Neural cell (in vitro differentiated cells): ENCODE data around the gene CDC42SE1.

Experiments used
- POLR2AphosphoS5 ChIP-seq: IDR thresholded peaks from 2 replicates; pipeline ENCODE4 v1.6.1; 2012
- RAD21 ChIP-seq: fragments of 450-650 bp; conservative IDR thresholded peaks from 2 replicates; pipeline ENCODE4 v1.6.1; 2014; ENCODE audit warnings: antibody characterized with exemption, mild to moderate bottlenecking, moderate library complexity
- TF ChIP-seq, protein P1 (sequence below): fragments of 450-650 bp; IDR thresholded peaks from 2 replicates; pipeline ENCODE4 v1.5.1; 2014; ENCODE audit warnings: antibody characterized with exemption, mild to moderate bottlenecking, moderate library complexity; ENCODE audit not compliant: poor library complexity, severe bottlenecking

DNA sequence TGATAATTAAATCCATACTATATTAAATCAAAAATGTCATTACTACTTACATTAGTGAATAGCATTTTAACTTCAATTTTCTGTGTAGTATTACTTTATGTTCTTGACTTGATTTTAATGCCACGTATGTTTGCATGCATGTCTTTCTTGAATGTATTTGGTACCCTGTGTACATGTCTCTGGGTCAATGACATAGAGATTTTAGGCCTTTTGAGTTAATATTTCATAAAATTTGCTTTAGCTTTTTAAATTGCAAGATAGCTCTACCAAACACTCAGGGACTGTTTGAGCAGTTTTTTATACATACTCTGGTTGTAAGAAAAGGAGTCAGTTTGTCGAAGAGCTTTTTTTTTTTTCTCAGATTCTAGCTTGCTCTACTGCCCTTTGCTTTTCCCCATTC is 2.3 kb upstream of the CDC42SE1 start:
- TF ChIP-seq, protein P1, sequence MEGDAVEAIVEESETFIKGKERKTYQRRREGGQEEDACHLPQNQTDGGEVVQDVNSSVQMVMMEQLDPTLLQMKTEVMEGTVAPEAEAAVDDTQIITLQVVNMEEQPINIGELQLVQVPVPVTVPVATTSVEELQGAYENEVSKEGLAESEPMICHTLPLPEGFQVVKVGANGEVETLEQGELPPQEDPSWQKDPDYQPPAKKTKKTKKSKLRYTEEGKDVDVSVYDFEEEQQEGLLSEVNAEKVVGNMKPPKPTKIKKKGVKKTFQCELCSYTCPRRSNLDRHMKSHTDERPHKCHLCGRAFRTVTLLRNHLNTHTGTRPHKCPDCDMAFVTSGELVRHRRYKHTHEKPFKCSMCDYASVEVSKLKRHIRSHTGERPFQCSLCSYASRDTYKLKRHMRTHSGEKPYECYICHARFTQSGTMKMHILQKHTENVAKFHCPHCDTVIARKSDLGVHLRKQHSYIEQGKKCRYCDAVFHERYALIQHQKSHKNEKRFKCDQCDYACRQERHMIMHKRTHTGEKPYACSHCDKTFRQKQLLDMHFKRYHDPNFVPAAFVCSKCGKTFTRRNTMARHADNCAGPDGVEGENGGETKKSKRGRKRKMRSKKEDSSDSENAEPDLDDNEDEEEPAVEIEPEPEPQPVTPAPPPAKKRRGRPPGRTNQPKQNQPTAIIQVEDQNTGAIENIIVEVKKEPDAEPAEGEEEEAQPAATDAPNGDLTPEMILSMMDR = no peak
- TF ChIP-seq RAD21 (no peak), POLR2AphosphoS5 (no peak)
